Measurements from ENCODE around the gene SLC22A17. TPM values are rescaled to one million over a fixed set of nuclear protein-coding genes. Genes with fewer than 3 reads are reported as not detected.

The SLC22A17 gene
- total and polyA plus RNA-seq, 10 of the 15 experiments (the other 5 are each of a cell fraction or from before 2014, with no cell fraction given): not detected

GRCh38 chr14:23339506-23340268, 13.0 kb downstream of the SLC22A17 start:
- POLR2A ChIA-PET: no interaction called here
- no peak for DNase-seq (ENCODE audit: low read depth, low spot score)
- H3K27ac ChIP-seq (ENCODE audit: control insufficient read depth, insufficient read depth): no peak overlapping the region
- no TSS peak for BruUV-seq (replicated peaks)
- H3K4me1 ChIP-seq (ENCODE audit: control insufficient read depth, insufficient read depth, low read length): no peaks in the 10 kb centered on the region
- no peaks in the 10 kb centered on the region for H3K36me3 ChIP-seq (ENCODE audit: control insufficient read depth in 2 of 2, insufficient read depth in 2 of 2, low read length in 1 of 2)
- ATAC-seq: no peak
- FAIRE-seq: no peak
- in situ Hi-C loops (cut with MboI): no loop called here
- no peak for TF ChIP-seq PAX5 (IDR thresholded peaks at IDR 0.05; ENCODE audit: borderline replicate concordance, low read depth, low read length)
- no peak for TF ChIP-seq YBX1 (IDR thresholded peaks at IDR 0.05)
- no peak for TF ChIP-seq CUX1 (IDR thresholded peaks at IDR 0.05; ENCODE audit: insufficient replicate concordance, low read depth, low read length)
- TF ChIP-seq BRCA1 (IDR thresholded peaks at IDR 0.05; ENCODE audit: low read depth, low read length): no peak
- no peak for TF ChIP-seq WRNIP1 (IDR thresholded peaks at IDR 0.05; ENCODE audit: borderline replicate concordance, low read depth, low read length)
- no peak for TF ChIP-seq JUNB (IDR thresholded peaks at IDR 0.05)
- TF ChIP-seq TCF3 (IDR thresholded peaks at IDR 0.05; ENCODE audit: borderline replicate concordance, insufficient read depth, low read depth, low read length): no peak
- SMC1A ChIA-PET (ENCODE audit: uncharacterized antibody, unreplicated experiment): no interaction called here
- CTCF ChIA-PET: interaction anchor here (1.3 kb wide), 1 partner anchor 139 kb away, joined by 5 read pairs; no protein-coding TSS in a partner anchor
- H3K4me3 ChIP-seq: no peak overlapping the region
- no peak overlapping the region for H3K9ac ChIP-seq (ENCODE audit: control insufficient read depth, insufficient read depth, low read length)
- no peaks in the 10 kb centered on the region for H4K20me1 ChIP-seq (ENCODE audit: control insufficient read depth, insufficient read depth)
- intact Hi-C loops (cut with micrococcal nuclease; ENCODE audit: unreplicated experiment): no loop called here
- no peaks in the 10 kb centered on the region; the same call in 2 of the 3 replicates for H3K9me3 ChIP-seq (replicated peaks; ENCODE audit: control insufficient read depth, insufficient read depth, low read length)
- no peaks in the 10 kb centered on the region for H3K79me2 ChIP-seq (ENCODE audit: control insufficient read depth, insufficient read depth, low read length)
- RAD21 ChIA-PET (ENCODE audit: unreplicated experiment): no interaction called here
- H3K27me3 ChIP-seq (replicated peaks in 1 of 2; ENCODE audit: control insufficient read depth in 2 of 2, insufficient read depth in 2 of 2, low read length in 1 of 2): no peaks in the 10 kb centered on the region
- H2AFZ ChIP-seq (ENCODE audit: control insufficient read depth, low read depth, low read length): no peak overlapping the region
- no peak overlapping the region for H3K4me2 ChIP-seq (ENCODE audit: control insufficient read depth, insufficient read depth)
- WGBS (ENCODE audit: insufficient coverage, insufficient replicate concordance, low lambda C conversion rate, missing lambda C conversion rate): 0% methylated on average over 1 of the region's 1 CpG
